H1 (cell line): Measurements from ENCODE around the gene GAB3. TPM values are rescaled to one million over a fixed set of nuclear protein-coding genes. Genes with fewer than 3 reads are reported as not detected.

ENCODE experiments used
- RAD21 ChIP-seq, 2 experiments: IDR thresholded peaks in 1 of 2; conservative IDR thresholded peaks in 1 of 2; 2 replicates each; pipeline ENCODE4 v1.6.1; 2011; ENCODE audit warnings: low read depth in 2 of 2, low read length in 2 of 2, improper control_type of control experiment in 1 of 2, inconsistent platforms in 1 of 2, mild to moderate bottlenecking in 1 of 2, moderate library complexity in 1 of 2
- polyA plus RNA-seq, 7 experiments: library from polyadenylated mRNA; depleted of rRNA in 3 of 7; stranded (reverse) in 5 of 7; unstranded in 2 of 7; fragments of >200 nt in 5 of 7; fragments of 200-250 nt in 2 of 7; gene quantifications; 1 replicate in 5 of 7; 2 replicates in 1 of 7; 4 replicates in 1 of 7; pipeline versions ENCODE4 v1.2.1 to v1.2.3, GENCODE V29; 2011 to 2013; ENCODE audit warnings: missing spikeins in 2 of 7, mixed read lengths in 2 of 7
- total RNA-seq: library from RNA; stranded (reverse); fragmentation: NEBNext Ultra II Directional; extraction: Animal tissue kit (Norgen Biotek cat#: 25700); gene quantifications from 2 replicates; pipeline ENCODE4 v1.2.1, GENCODE V29; 2021
- TF ChIP-seq, protein P1 (sequence below), 3 experiments: IDR thresholded peaks; 1 replicate in 2 of 3; 2 replicates in 1 of 3; pipeline versions ENCODE4 v1.5.1 to v1.6.1; 2011; ENCODE audit warnings: low read length in 3 of 3, mild to moderate bottlenecking in 3 of 3, inconsistent platforms in 2 of 3, low read depth in 1 of 3, moderate library complexity in 1 of 3; ENCODE audit not compliant: insufficient read depth in 1 of 3; ENCODE audit errors: control extremely low read depth in 1 of 3

The GAB3 gene
- total and polyA plus RNA-seq, 2 of the 8 experiments (the other 6 are each of a cell fraction or from before 2014, with no cell fraction given), result 0.48 to 1.2 TPM

DNA sequence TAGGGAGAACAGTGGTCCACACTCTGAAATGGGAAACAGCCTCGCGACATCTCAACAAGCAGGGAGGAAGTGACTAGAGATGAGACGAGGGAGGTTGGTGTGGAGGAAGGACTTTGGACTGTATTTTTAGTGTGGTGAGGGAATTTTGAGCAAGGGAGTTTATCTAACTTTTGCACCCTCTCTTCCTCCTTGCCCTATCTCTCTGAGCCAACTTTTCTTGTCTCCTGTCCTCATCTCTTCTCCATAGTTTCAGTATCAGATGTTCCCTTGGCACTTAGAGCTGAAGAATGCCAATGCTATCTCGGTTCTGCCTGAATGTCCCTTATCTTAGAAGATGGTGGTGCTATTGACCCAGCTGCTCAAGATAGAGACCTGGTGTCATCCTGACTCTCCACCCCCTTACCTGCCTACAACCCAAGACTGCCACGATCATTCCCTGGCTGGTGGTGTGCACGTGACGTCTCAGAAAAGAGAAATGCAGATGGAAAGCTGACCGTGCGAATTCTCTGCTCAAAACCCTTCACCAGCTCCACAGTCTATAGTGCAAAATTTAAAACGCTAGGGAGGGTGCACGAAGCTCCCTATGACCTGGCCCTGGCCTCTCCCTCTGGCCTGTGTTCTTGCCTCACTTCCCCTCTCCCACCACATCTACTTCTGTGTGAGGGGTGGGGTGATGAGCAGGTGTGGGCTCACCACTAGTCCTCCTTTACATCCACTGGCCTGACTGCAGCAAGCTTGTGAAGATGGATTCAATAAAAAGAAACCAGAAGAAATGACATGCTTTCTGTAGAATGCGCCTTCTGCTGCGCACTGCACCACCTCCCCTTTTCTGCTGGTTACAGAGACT lies 33.5 kb upstream of the GAB3 start (continued):
- TF ChIP-seq, protein P1, sequence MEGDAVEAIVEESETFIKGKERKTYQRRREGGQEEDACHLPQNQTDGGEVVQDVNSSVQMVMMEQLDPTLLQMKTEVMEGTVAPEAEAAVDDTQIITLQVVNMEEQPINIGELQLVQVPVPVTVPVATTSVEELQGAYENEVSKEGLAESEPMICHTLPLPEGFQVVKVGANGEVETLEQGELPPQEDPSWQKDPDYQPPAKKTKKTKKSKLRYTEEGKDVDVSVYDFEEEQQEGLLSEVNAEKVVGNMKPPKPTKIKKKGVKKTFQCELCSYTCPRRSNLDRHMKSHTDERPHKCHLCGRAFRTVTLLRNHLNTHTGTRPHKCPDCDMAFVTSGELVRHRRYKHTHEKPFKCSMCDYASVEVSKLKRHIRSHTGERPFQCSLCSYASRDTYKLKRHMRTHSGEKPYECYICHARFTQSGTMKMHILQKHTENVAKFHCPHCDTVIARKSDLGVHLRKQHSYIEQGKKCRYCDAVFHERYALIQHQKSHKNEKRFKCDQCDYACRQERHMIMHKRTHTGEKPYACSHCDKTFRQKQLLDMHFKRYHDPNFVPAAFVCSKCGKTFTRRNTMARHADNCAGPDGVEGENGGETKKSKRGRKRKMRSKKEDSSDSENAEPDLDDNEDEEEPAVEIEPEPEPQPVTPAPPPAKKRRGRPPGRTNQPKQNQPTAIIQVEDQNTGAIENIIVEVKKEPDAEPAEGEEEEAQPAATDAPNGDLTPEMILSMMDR (IDR thresholded peaks at IDR 0.05; ENCODE audit: control extremely low read depth in 1 of 3, insufficient read depth in 1 of 3, low read depth in 1 of 3, low read length in 3 of 3), result no peak
- TF ChIP-seq RAD21 (IDR thresholded peaks at IDR 0.05 in 1 of 2, conservative IDR thresholded peaks at IDR 0.05 in 1 of 2; ENCODE audit: low read depth in 2 of 2, low read length in 2 of 2), result no peak
